Astrocyte of the cerebellum (primary cell): ENCODE results near the gene KRT81.

Experiments used
- DNase-seq: peaks from one replicate; pipeline ENCODE4 v3.0.0-alpha.2; 2011; ENCODE audit warnings: low read depth
- H3K4me3 ChIP-seq: 2 replicates; pipeline ENCODE4 v1.5.1; 2011; ENCODE audit warnings: mild to moderate bottlenecking, low read depth, low read length, moderate library complexity
- in situ Hi-C: cut with HindIII; loops from 2 replicates; pipeline ENCODE4 v1.10.0; 2017; ENCODE audit warnings: low sequenced_read_pairs
- TF ChIP-seq, protein P1 (sequence below): IDR thresholded peaks from 2 replicates; pipeline ENCODE4 v1.5.1; 2012; ENCODE audit warnings: low read length, low read depth, moderate library complexity, mild to moderate bottlenecking; ENCODE audit errors: missing control alignments

The KRT81 gene

DNA sequence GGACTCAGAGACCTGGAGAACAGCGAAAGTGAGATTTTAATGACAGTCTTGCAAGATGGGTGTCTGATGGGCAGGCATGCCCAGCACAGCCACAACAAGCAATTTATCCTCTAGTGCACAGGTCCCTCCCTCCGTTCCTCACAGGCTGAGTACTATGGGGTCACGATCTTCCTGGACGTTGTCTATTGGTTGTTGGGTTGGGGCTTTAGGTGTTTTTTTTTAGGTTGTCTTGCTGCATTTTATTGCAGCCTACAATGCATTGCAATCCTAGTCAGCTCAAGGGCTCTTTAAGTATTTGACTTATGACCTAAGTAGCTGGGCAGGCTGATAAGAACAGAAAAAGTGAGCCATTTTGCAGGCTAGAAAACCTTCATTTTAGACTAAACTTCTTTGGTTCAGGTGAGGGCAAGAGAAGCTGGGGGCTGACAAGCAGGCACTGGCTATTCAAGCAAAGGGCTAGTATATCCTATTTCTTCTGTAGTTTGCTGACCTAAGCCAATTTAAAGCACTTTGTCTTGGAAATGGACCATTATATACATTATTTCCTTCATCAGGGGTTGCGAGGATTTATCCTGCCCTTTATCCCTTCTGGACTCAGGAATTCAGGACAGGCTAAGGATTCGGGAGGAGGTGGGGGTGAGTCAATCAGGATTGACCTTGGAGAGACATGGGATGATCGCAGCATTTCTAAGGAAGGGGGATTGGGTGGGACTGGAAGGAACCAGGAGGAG lies 52.3 kb downstream of the KRT81 start:
- no peak for DNase-seq
- in situ Hi-C loops, result no loop called here
- TF ChIP-seq, protein P1, sequence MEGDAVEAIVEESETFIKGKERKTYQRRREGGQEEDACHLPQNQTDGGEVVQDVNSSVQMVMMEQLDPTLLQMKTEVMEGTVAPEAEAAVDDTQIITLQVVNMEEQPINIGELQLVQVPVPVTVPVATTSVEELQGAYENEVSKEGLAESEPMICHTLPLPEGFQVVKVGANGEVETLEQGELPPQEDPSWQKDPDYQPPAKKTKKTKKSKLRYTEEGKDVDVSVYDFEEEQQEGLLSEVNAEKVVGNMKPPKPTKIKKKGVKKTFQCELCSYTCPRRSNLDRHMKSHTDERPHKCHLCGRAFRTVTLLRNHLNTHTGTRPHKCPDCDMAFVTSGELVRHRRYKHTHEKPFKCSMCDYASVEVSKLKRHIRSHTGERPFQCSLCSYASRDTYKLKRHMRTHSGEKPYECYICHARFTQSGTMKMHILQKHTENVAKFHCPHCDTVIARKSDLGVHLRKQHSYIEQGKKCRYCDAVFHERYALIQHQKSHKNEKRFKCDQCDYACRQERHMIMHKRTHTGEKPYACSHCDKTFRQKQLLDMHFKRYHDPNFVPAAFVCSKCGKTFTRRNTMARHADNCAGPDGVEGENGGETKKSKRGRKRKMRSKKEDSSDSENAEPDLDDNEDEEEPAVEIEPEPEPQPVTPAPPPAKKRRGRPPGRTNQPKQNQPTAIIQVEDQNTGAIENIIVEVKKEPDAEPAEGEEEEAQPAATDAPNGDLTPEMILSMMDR, result no peak

GRCh38 chr12:52238207-52238840 lies 53.0 kb downstream of the KRT81 start:
- in situ Hi-C loops, result no loop called here
- no peak for DNase-seq

More for the DNA sequence above, 52.3 kb downstream of the KRT81 start:
- no peak overlapping the region for H3K4me3 ChIP-seq

GRCh38 chr12:52236386-52237050 lies 54.8 kb downstream of the KRT81 start:
- TF ChIP-seq, protein P1, result no peak

More at GRCh38 chr12:52238207-52238840, 53.0 kb downstream of the KRT81 start:
- no peak overlapping the region for H3K4me3 ChIP-seq
- TF ChIP-seq, protein P1, result no peak

More at GRCh38 chr12:52236386-52237050, 54.8 kb downstream of the KRT81 start:
- no peak overlapping the region for H3K4me3 ChIP-seq
- in situ Hi-C loops, result no loop called here
- no peak for DNase-seq
